ENCODE measurements around the gene PRKG1. TPM values are rescaled to one million over a fixed set of nuclear protein-coding genes. Genes with fewer than 3 reads are reported as not detected.
"Not testable (repeated sequence)": the region's sequence is repeated elsewhere in the genome, so short reads cannot be mapped to it uniquely, and the experiment has no call there.

PRKG1 gene
- total RNA-seq, 4 donors from 2014 or later: 24.5 to 46.1 (median 37.1) TPM

DNA sequence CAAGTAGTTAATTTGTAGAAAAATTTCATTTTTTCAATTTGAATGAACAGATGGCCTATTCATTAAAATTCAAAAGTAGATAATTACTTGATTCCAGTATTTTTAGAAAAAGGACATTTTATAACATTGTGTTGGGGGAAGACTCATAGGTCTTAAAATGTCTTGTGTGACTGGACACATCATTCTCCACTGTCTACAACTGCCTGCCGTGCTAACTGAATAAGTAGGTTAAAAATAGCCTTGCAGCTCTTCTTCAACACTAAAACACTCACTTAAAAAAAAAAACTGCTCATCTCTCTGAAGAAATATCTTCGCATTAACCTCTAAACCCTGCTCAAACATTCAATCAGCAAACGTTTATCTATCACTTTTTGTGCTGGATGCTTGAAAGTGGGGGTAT is 371.3 kb downstream of the PRKG1 start:
- no peak overlapping the region for H3K4me3 ChIP-seq
- intact Hi-C loops (cut with DNase I): no loop called here
- no peaks in the 10 kb centered on the region for H3K27me3 ChIP-seq
- H3K9me3 ChIP-seq: no peaks in the 10 kb centered on the region
- no peaks in the 10 kb centered on the region for H3K36me3 ChIP-seq
- no peak for DNase-seq (ENCODE audit: extremely low spot score)
- H3K4me1 ChIP-seq: peaks cover 0 to 4% (median 2%) of the 10 kb centered on the region in 4 donors
- 44% methylated on average over 3 of the region's 3 CpGs for WGBS
- no peak overlapping the region for H3K27ac ChIP-seq (replicated peaks in 1 of 4)
- TF ChIP-seq POLR2AphosphoS5 (IDR thresholded peaks at IDR 0.05) (no peak), EP300 (IDR thresholded peaks at IDR 0.05) (no peak), POLR2A (IDR thresholded peaks at IDR 0.05; ENCODE audit: low read depth) (no peak)
- TF ChIP-seq, protein P1, sequence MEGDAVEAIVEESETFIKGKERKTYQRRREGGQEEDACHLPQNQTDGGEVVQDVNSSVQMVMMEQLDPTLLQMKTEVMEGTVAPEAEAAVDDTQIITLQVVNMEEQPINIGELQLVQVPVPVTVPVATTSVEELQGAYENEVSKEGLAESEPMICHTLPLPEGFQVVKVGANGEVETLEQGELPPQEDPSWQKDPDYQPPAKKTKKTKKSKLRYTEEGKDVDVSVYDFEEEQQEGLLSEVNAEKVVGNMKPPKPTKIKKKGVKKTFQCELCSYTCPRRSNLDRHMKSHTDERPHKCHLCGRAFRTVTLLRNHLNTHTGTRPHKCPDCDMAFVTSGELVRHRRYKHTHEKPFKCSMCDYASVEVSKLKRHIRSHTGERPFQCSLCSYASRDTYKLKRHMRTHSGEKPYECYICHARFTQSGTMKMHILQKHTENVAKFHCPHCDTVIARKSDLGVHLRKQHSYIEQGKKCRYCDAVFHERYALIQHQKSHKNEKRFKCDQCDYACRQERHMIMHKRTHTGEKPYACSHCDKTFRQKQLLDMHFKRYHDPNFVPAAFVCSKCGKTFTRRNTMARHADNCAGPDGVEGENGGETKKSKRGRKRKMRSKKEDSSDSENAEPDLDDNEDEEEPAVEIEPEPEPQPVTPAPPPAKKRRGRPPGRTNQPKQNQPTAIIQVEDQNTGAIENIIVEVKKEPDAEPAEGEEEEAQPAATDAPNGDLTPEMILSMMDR (IDR thresholded peaks at IDR 0.05): no peak

DNA sequence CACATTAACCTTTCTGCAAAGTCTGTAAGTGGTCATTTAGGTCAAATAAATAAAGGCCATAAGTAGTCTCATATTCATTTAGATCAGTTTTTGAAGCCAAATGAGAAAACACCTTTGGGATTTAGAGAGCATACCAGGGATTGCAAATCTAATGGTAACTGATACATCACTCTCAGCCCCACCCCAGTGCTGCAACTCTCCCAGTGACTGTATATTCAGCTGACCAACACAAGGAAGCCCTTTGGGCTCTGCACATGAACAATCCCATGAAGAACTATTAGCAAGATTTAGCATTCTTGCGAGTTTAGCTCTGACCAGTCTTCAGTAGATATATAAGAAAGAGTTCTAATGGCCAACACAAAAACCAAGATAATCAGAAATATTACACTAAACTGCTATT is 372.8 kb downstream of the PRKG1 start:
- WGBS: 95% methylated on average over 1 of the region's 1 CpG
- Histone ChIP-seq H3K36me3 (no peaks in the 10 kb centered on the region), H3K4me1 (peaks cover 0 to 4% (median 2%) of the 10 kb centered on the region in 4 donors), H3K27ac (replicated peaks in 1 of 4) (no peak overlapping the region), H3K4me3 (no peak overlapping the region), H3K27me3 (no peaks in the 10 kb centered on the region), H3K9me3 (no peaks in the 10 kb centered on the region)
- DNase-seq (ENCODE audit: extremely low spot score): no peak
- intact Hi-C loops (cut with DNase I): no loop called here
- TF ChIP-seq POLR2AphosphoS5 (IDR thresholded peaks at IDR 0.05) (no peak), EP300 (IDR thresholded peaks at IDR 0.05) (no peak), POLR2A (IDR thresholded peaks at IDR 0.05; ENCODE audit: low read depth) (no peak)
- TF ChIP-seq, protein P1 (IDR thresholded peaks at IDR 0.05): no peak

DNA sequence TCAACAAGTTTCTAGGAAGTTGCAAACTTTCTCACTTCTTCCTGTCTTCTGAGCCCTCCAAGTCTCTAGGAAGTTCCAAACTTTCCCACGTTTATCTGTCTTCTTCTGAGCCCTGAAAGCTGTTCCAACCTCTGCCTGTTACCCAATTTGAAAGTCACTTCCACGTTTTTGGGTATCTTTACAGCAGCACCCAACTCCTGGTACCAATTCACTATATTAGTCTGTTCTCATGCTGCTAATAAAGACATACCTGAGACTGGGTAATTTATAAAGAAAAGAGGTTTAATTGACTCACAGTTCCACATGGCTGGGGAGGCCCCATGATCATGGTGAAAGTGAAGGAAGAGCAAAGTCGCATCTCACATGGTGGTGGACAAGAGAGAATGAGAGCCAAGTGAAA is 381.5 kb downstream of the PRKG1 start:
- 80% methylated on average over 3 of the region's 3 CpGs for WGBS
- H3K4me1 ChIP-seq; H3K4me3 ChIP-seq; DNase-seq (ENCODE audit: extremely low spot score); H3K9me3 ChIP-seq; H3K27me3 ChIP-seq; H3K27ac ChIP-seq (replicated peaks in 1 of 4); intact Hi-C loops (cut with DNase I); H3K36me3 ChIP-seq: not testable (repeated sequence)

DNA sequence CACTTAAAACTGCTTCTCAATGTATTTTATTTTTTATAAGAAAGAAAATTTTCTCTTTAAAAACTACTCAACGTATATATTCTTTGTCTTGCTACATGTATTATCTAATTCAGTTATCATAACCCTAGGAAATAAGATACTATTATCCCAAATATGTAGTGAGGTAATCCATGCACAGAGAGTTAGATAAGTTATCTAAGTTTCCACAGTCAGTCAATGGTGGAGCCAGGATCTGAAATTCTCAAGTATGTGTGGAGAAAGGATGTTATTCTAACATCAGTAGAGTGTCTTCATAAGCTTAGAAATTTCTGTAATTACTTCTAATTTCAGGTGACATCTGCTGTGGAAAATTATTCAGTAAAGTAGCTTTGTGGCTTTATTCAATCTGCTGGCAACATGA is 385.2 kb downstream of the PRKG1 start:
- H3K9me3 ChIP-seq: no peaks in the 10 kb centered on the region
- intact Hi-C loops (cut with DNase I): no loop called here
- no peaks in the 10 kb centered on the region for H3K36me3 ChIP-seq
- TF ChIP-seq POLR2AphosphoS5 (IDR thresholded peaks at IDR 0.05) (no peak), POLR2A (IDR thresholded peaks at IDR 0.05; ENCODE audit: low read depth) (no peak), EP300 (IDR thresholded peaks at IDR 0.05) (no peak)
- TF ChIP-seq, protein P1 (IDR thresholded peaks at IDR 0.05): no peak
- 92% methylated on average over 1 of the region's 1 CpG for WGBS
- no peak overlapping the region for H3K27ac ChIP-seq (replicated peaks in 1 of 4)
- no peaks in the 10 kb centered on the region for H3K27me3 ChIP-seq
- no peak for DNase-seq (ENCODE audit: extremely low spot score)
- no peak overlapping the region for H3K4me3 ChIP-seq
- H3K4me1 ChIP-seq: peaks cover 0 to 21% (median 18%) of the 10 kb centered on the region in 4 donors

DNA sequence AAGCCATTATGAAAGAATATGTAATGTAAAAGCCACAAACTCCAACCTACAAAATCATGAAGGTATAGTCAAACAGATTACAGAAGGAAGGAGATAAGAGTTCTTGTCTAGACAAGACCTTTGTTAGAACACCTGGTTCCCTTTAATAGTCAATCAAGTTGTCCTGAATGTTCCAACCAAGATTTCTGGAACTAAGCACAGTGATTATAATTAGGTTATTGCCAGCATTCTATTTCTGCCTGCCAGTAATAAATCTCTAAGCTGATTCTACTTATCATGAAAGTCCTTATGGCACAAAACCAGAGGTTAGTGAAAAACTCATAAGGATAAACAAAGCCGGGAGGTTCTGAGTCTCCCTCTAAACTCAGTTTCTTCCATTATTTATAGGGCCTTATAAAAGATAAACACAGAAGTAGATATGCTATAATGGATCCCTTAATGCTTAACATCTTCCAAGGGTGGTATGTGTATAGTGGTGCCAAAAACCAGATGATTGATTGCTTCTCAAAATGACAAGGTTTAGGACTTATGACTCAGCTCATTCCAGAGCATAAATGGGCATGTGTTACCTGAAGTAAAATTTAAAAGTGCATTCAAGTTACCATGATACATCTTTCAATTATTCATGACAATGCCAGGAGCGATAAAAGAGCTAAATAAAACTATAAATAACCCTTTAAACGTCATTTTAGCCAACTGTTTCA is 387.9 kb downstream of the PRKG1 start:
- no peak for DNase-seq (ENCODE audit: extremely low spot score)
- WGBS: 22% methylated on average over 3 of the region's 3 CpGs
- intact Hi-C loops (cut with DNase I): no loop called here
- H3K9me3 ChIP-seq: no peaks in the 10 kb centered on the region
- no peak for TF ChIP-seq POLR2AphosphoS5 (IDR thresholded peaks at IDR 0.05)
- TF ChIP-seq, protein P1 (IDR thresholded peaks at IDR 0.05): no peak
- TF ChIP-seq POLR2A (IDR thresholded peaks at IDR 0.05; ENCODE audit: low read depth): no peak
- H3K27ac ChIP-seq (replicated peaks in 1 of 4): peak overlapping the region in 2 of 4 donors; percentile 6 to 15
- H3K4me1 ChIP-seq: peaks cover 0 to 38% (median 27%) of the 10 kb centered on the region in 4 donors
- no peaks in the 10 kb centered on the region for H3K36me3 ChIP-seq
- H3K27me3 ChIP-seq: no peaks in the 10 kb centered on the region
- no peak overlapping the region for H3K4me3 ChIP-seq

Data from esophagus muscularis mucosa (tissue), 4 donors.